GM23338 (cell line): ENCODE data around the gene SULT1A2. TPM values are rescaled to one million over a fixed set of nuclear protein-coding genes. Genes with fewer than 3 reads are reported as not detected.
A peak's percentile ranks its signal among the peaks of the same experiment; 100 is the strongest.
"Not testable (repeated sequence)": the region's sequence is repeated elsewhere in the genome, so short reads cannot be mapped to it uniquely, and the experiment has no call there.

Experiments used
- ATAC-seq: fragments of 200-7000 bp; cut with Tn5 transposase; 3 replicates; pipeline ENCODE4 v1.9.1; 2020
- DNase-seq: peaks from one replicate; pipeline ENCODE4 v3.0.0-alpha.2; 2015; ENCODE audit warnings: low spot score
- H2AFZ ChIP-seq: fragments of 200-600 bp; sonication (generic); 2 replicates; pipeline ENCODE4 v1.8.0; 2016; ENCODE audit warnings: antibody characterized with exemption, mild to moderate bottlenecking, moderate library complexity
- H3F3A ChIP-seq: fragments of 200-600 bp; sonication (generic); replicated peaks from 2 replicates; pipeline ENCODE4 v1.8.0; 2017; ENCODE audit warnings: antibody characterized with exemption, mixed run types, low read depth
- H3K27ac ChIP-seq: fragments of 200-600 bp; sonication (generic); 2 replicates; pipeline ENCODE4 v1.6.1; 2016; ENCODE audit warnings: low read depth
- H3K27me3 ChIP-seq: fragments of 200-600 bp; sonication (generic); 2 replicates; pipeline ENCODE4 v1.8.0; 2016; ENCODE audit warnings: mild to moderate bottlenecking, mixed run types, moderate library complexity; ENCODE audit not compliant: insufficient read depth
- H3K36me3 ChIP-seq: fragments of 200-600 bp; sonication (generic); 2 replicates; pipeline ENCODE4 v1.8.0; 2016; ENCODE audit warnings: mild to moderate bottlenecking; ENCODE audit not compliant: insufficient read depth
- H3K4me1 ChIP-seq: fragments of 200-600 bp; sonication (generic); 2 replicates; pipeline ENCODE4 v1.8.0; 2016; ENCODE audit warnings: mild to moderate bottlenecking, moderate library complexity; ENCODE audit not compliant: insufficient read depth
- H3K4me2 ChIP-seq: fragments of 200-600 bp; sonication (generic); 2 replicates; pipeline ENCODE4 v1.7.1; 2017; ENCODE audit warnings: mixed run types
- H3K4me3 ChIP-seq: fragments of 200-600 bp; sonication (generic); 2 replicates; pipeline ENCODE4 v1.6.1; 2016; ENCODE audit warnings: mixed run types
- H3K79me2 ChIP-seq: fragments of 200-600 bp; sonication (generic); replicated peaks from 2 replicates; pipeline ENCODE4 v1.8.0; 2017; ENCODE audit warnings: mild to moderate bottlenecking; ENCODE audit not compliant: insufficient read depth
- H3K9me2 ChIP-seq: fragments of 200-600 bp; sonication (generic); 2 replicates; pipeline ENCODE4 v1.8.0; 2017; ENCODE audit not compliant: insufficient read depth
- H4K20me1 ChIP-seq: fragments of 200-600 bp; sonication (generic); replicated peaks from 2 replicates; pipeline ENCODE4 v1.8.0; 2017; ENCODE audit warnings: mild to moderate bottlenecking; ENCODE audit not compliant: insufficient read depth
- H3K27ac Mint-ChIP-seq: 2 replicates; pipeline ENCODE4 v1.8.0; 2020; ENCODE audit warnings: inconsistent platforms, mild to moderate bottlenecking, moderate library complexity, mixed read lengths
- H3K27me3 Mint-ChIP-seq: 3 replicates; pipeline ENCODE4 v1.8.0; 2022; ENCODE audit warnings: low read depth, mild to moderate bottlenecking, moderate library complexity, mixed read lengths, inconsistent platforms; ENCODE audit not compliant: insufficient read depth, poor library complexity
- H3K36me3 Mint-ChIP-seq: 3 replicates; pipeline ENCODE4 v1.8.0; 2021; ENCODE audit warnings: low read depth, mild to moderate bottlenecking, inconsistent platforms, moderate library complexity, mixed read lengths
- H3K4me1 Mint-ChIP-seq: 3 replicates; pipeline ENCODE4 v1.8.0; 2020; ENCODE audit warnings: mild to moderate bottlenecking, inconsistent platforms, mixed read lengths
- H3K4me3 Mint-ChIP-seq: 3 replicates; pipeline ENCODE4 v1.8.0; 2021; ENCODE audit warnings: moderate library complexity, mild to moderate bottlenecking, inconsistent platforms, mixed read lengths
- H3K9me3 Mint-ChIP-seq: 3 replicates; pipeline ENCODE4 v1.8.0; 2020; ENCODE audit warnings: moderate library complexity, mild to moderate bottlenecking, inconsistent platforms, mixed read lengths
- CREB1 ChIP-seq: fragments of 250-450 bp; sonication (Bioruptor Pico); IDR thresholded peaks from 2 replicates; pipeline ENCODE4 v1.5.0; 2020; ENCODE audit warnings: low read depth, mild to moderate bottlenecking, moderate library complexity
- CTCF ChIP-seq, 2 experiments: fragments of 200-600 bp in 1 of 2; sonication (generic) in 1 of 2; conservative IDR thresholded peaks; 2 replicates each; pipeline versions ENCODE4 v1.5.1 to v1.6.1; 2016 to 2017; ENCODE audit warnings: antibody characterized with exemption in 2 of 2, low read depth in 2 of 2, mild to moderate bottlenecking in 2 of 2, moderate library complexity in 1 of 2
- ETS1 ChIP-seq: IDR thresholded peaks from 2 replicates; pipeline ENCODE4 v1.6.1; 2016; ENCODE audit warnings: antibody characterized with exemption
- JUNB ChIP-seq: IDR thresholded peaks from one replicate; pipeline ENCODE4 v1.6.1; 2016; ENCODE audit warnings: antibody characterized with exemption; ENCODE audit not compliant: unreplicated experiment
- NANOG ChIP-seq: IDR thresholded peaks from 2 replicates; pipeline ENCODE4 v1.6.1; 2016; ENCODE audit warnings: antibody characterized with exemption, borderline replicate concordance
- ZNF114 ChIP-seq: fragments of 250-450 bp; sonication (Bioruptor Pico); IDR thresholded peaks from 2 replicates; pipeline ENCODE4 v1.5.0; 2020; ENCODE audit warnings: mild to moderate bottlenecking, moderate library complexity
- polyA plus RNA-seq: library from polyadenylated mRNA; unstranded; fragments of >200 nt; fragmentation: Nextera tagmentation; extraction: Ambion mirVana; gene quantifications from 2 replicates; pipeline ENCODE4 v1.2.1, GENCODE V29; 2016
- total RNA-seq: library from RNA; depleted of rRNA; stranded (reverse); fragments of >200 nt; shearing (Covaris generic); gene quantifications from 2 replicates; pipeline ENCODE4 v1.2.3, GENCODE V29; 2014

Gene SULT1A2
- total and polyA plus RNA-seq, 2 experiments from 2014 or later = 0.17 to 0.34 TPM

- DNase-seq = peak; percentile 36
- Histone ChIP-seq H3K4me3 (no peak overlapping the region), H4K20me1 (no peaks in the 10 kb centered on the region), H2AFZ (0 out of 2 replicates have a peak overlapping the region, but pooled peaks have one; percentile 56), H3K79me2 (no peaks in the 10 kb centered on the region), H3K27me3 (no peaks in the 10 kb centered on the region), H3F3A (no peaks in the 10 kb centered on the region), H3K27ac (no peak overlapping the region), H3K36me3 (no peaks in the 10 kb centered on the region), H3K4me2 (no peak overlapping the region), H3K4me1 (no peaks in the 10 kb centered on the region; the same call in 1 of the 2 replicates), H3K9me2 (no peaks in the 10 kb centered on the region)
- Mint-ChIP-seq H3K9me3 (no peaks in the 10 kb centered on the region; the same call in 2 of the 3 replicates), H3K27ac (no peak overlapping the region), H3K27me3 (peaks cover 4% of the 10 kb centered on the region), H3K4me3 (peak overlapping the region; percentile 60; the same call in 2 of the 3 replicates), H3K36me3 (no peaks in the 10 kb centered on the region), H3K4me1 (peaks cover 13% of the 10 kb centered on the region; the same call in 2 of the 3 replicates)
- peak; percentile 81 for ATAC-seq
- no peak for TF ChIP-seq ZNF114 (CRISPR knock-in tag)
- TF ChIP-seq CREB1 (CRISPR knock-in tag) = no peak
- TF ChIP-seq ETS1 = no peak
- no peak for TF ChIP-seq CTCF (conservative IDR thresholded peaks at IDR 0.05; ENCODE audit: low read depth in 2 of 2)
These were observed 26.4 kb upstream of the SULT1A2 start for GRCh38 chr16:28623172-28623711.

GRCh38 chr16:28622532-28623171, 25.8 kb upstream of the SULT1A2 start:
- not testable (repeated sequence) for H3K36me3 Mint-ChIP-seq, H3K27me3 ChIP-seq, H3F3A ChIP-seq, H3K4me2 ChIP-seq, H3K4me3 ChIP-seq, H2AFZ ChIP-seq, H3K79me2 ChIP-seq, H3K9me2 ChIP-seq, H3K4me1 ChIP-seq, H4K20me1 ChIP-seq, H3K27ac Mint-ChIP-seq, H3K27ac ChIP-seq, H3K9me3 Mint-ChIP-seq, H3K27me3 Mint-ChIP-seq, H3K36me3 ChIP-seq
- H3K4me3 Mint-ChIP-seq = peak overlapping the region; percentile 60; the same call in 2 of the 3 replicates
- DNase-seq (peak; percentile 6), ATAC-seq (peak; percentile 31)
- peaks cover 16% of the 10 kb centered on the region; the same call in 2 of the 3 replicates for H3K4me1 Mint-ChIP-seq

GRCh38 chr16:28621481-28622155, 24.8 kb upstream of the SULT1A2 start:
- 0 out of 2 replicates have a peak overlapping the region, but pooled peaks have one; percentile 5 for H2AFZ ChIP-seq
- peaks cover 11% of the 10 kb centered on the region for H3K4me1 ChIP-seq
- H3K9me3 Mint-ChIP-seq = no peaks in the 10 kb centered on the region; the same call in 2 of the 3 replicates
- no peak overlapping the region for H3K4me2 ChIP-seq
- DNase-seq = no peak
- H3K27me3 Mint-ChIP-seq = peaks cover 4% of the 10 kb centered on the region
- ATAC-seq = peak; percentile 12; the same call in 2 of the 3 replicates
- H4K20me1 ChIP-seq = no peaks in the 10 kb centered on the region
- H3K4me1 Mint-ChIP-seq = peaks cover 24% of the 10 kb centered on the region
- no peaks in the 10 kb centered on the region for H3K27me3 ChIP-seq
- peaks cover 6% of the 10 kb centered on the region; the same call in 1 of the 2 replicates for H3F3A ChIP-seq
- H3K4me3 ChIP-seq = no peak overlapping the region
- no peak overlapping the region for H3K27ac ChIP-seq
- no peaks in the 10 kb centered on the region for H3K79me2 ChIP-seq
- H3K9me2 ChIP-seq = no peaks in the 10 kb centered on the region
- H3K36me3 Mint-ChIP-seq = no peaks in the 10 kb centered on the region
- H3K4me3 Mint-ChIP-seq = no peak overlapping the region
- H3K27ac Mint-ChIP-seq = no peak overlapping the region
- no peaks in the 10 kb centered on the region for H3K36me3 ChIP-seq
- no peak for TF ChIP-seq NANOG
- TF ChIP-seq JUNB = no peak
